Lower lobe of right lung (tissue), 2 donors: ENCODE data around the gene CCDC8. TPM values are rescaled to one million over a fixed set of nuclear protein-coding genes. Genes with fewer than 3 reads are reported as not detected.

ENCODE experiments used
- ATAC-seq, 2 donors: fragments of 200-7000 bp; cut with Tn5 transposase; one replicate each; pipeline ENCODE4 v1.9.1; 2020 to 2022; ENCODE audit warnings: mild to moderate bottlenecking in 2 of 2, moderate library complexity in 2 of 2
- DNase-seq: peaks from one replicate; pipeline ENCODE4 v3.0.0-alpha.2; 2020
- H3K27ac ChIP-seq: fragments of 200-600 bp; one replicate; pipeline ENCODE4 v1.8.0; 2022
- H3K27me3 ChIP-seq: fragments of 200-600 bp; one replicate; pipeline ENCODE4 v1.8.0; 2022; ENCODE audit warnings: low read depth
- H3K36me3 ChIP-seq: fragments of 200-600 bp; one replicate; pipeline ENCODE4 v1.8.0; 2022; ENCODE audit warnings: mild to moderate bottlenecking
- H3K4me1 ChIP-seq: fragments of 200-600 bp; one replicate; pipeline ENCODE4 v1.8.0; 2022
- H3K4me3 ChIP-seq: fragments of 200-600 bp; one replicate; pipeline ENCODE4 v1.8.0; 2022; ENCODE audit warnings: mild to moderate bottlenecking
- H3K9me3 ChIP-seq: fragments of 200-600 bp; one replicate; pipeline ENCODE4 v1.8.0; 2022
- CTCF ChIP-seq: fragments of 200-600 bp; IDR thresholded peaks from one replicate; pipeline ENCODE4 v1.8.0; 2022; ENCODE audit warnings: antibody characterized with exemption, mild to moderate bottlenecking
- intact Hi-C: fragments of 100-400 bp; cut with DNase I; formaldehyde crosslinking; loops from one replicate; pipeline ENCODE4 v1.11.0; 2022
- total RNA-seq: library from RNA; stranded (reverse); fragmentation: NEBNext Ultra II Directional; extraction: Animal tissue kit (Norgen Biotek cat#: 25700); gene quantifications from one replicate; pipeline ENCODE4 v1.2.1, GENCODE V29; 2021
- donor health status: DM: no; HTN: yes; CAD: no; lungs with severe emphysema.

CCDC8 gene
- total RNA-seq, 1 donor from 2014 or later: 9.1 TPM

DNA sequence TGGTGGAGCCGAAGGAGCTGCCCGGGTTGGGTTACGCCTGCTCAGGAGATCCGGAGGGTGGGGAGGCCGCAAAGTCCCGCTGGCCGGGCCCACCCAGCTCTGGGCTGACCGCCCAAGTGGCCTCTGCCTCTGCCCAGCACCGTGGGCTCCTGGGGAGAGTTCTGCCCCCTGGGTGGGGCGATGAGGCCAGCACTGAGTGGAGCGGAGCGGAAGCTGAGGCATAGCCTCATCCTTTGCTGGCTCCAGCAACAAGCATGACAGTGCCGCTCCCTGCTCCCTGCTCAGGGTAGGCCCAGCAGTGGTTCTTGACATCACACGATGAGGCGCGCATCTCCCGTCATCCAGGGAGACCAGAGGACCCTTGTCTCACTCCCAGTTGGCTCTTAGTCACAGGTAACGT, 22.5 kb downstream of the CCDC8 start:
- no peaks in the 10 kb centered on the region for H3K27me3 ChIP-seq
- H3K27ac ChIP-seq: no peak overlapping the region
- no peaks in the 10 kb centered on the region for H3K9me3 ChIP-seq
- ATAC-seq (peak in 1 of 2 donors; percentile 4), DNase-seq (peak; percentile 39)
- H3K4me1 ChIP-seq: peaks cover 18% of the 10 kb centered on the region
- peaks cover 65% of the 10 kb centered on the region for H3K36me3 ChIP-seq
- intact Hi-C loops: no loop called here
- no peak for TF ChIP-seq CTCF
- no peak overlapping the region for H3K4me3 ChIP-seq

GRCh38 chr19:46390121-46390858, 23.1 kb downstream of the CCDC8 start:
- Histone ChIP-seq H3K36me3 (peaks cover 69% of the 10 kb centered on the region), H3K27ac (no peak overlapping the region), H3K9me3 (no peaks in the 10 kb centered on the region), H3K4me1 (peaks cover 18% of the 10 kb centered on the region), H3K4me3 (no peak overlapping the region), H3K27me3 (no peaks in the 10 kb centered on the region)
- DNase-seq (peak; percentile 30), ATAC-seq (no peak)
- no peak for TF ChIP-seq CTCF
- intact Hi-C loops: no loop called here

GRCh38 chr19:46388311-46389095, 24.9 kb downstream of the CCDC8 start:
- H3K36me3 ChIP-seq: peaks cover 87% of the 10 kb centered on the region
- intact Hi-C loops: no loop called here
- no peak overlapping the region for H3K27ac ChIP-seq
- DNase-seq (peak; percentile 30), ATAC-seq (no peak)
- no peak overlapping the region for H3K4me3 ChIP-seq
- H3K9me3 ChIP-seq: no peaks in the 10 kb centered on the region
- TF ChIP-seq CTCF: no peak
- peaks cover 18% of the 10 kb centered on the region for H3K4me1 ChIP-seq
- H3K27me3 ChIP-seq: no peaks in the 10 kb centered on the region

DNA sequence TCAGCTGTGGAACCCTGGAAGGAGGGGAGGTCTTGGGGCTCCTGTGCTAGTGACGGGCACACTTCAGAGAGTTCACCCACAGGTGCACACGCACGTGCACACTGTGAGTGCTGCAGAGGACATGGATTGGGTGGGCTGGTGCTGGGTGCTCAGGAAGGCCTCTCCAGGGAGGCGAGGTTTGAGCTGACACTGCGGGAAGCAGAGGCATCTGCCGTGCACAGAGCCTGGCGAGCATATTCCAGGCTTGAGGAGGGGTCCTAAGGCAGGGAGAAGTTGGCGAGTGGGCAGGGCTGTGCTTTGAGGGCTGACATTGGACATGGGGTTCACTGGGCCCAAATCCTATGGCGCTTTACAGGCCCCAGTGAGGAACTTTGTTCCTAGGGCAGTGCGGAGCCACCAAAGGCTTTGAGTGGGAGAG, 25.6 kb downstream of the CCDC8 start:
- no peak for TF ChIP-seq CTCF
- peaks cover 12% of the 10 kb centered on the region for H3K4me1 ChIP-seq
- no peaks in the 10 kb centered on the region for H3K9me3 ChIP-seq
- no peak overlapping the region for H3K27ac ChIP-seq
- no peak overlapping the region for H3K4me3 ChIP-seq
- H3K36me3 ChIP-seq: peaks cover 88% of the 10 kb centered on the region
- ATAC-seq (no peak), DNase-seq (peak; percentile 16)
- intact Hi-C loops: no loop called here
- no peaks in the 10 kb centered on the region for H3K27me3 ChIP-seq

DNA sequence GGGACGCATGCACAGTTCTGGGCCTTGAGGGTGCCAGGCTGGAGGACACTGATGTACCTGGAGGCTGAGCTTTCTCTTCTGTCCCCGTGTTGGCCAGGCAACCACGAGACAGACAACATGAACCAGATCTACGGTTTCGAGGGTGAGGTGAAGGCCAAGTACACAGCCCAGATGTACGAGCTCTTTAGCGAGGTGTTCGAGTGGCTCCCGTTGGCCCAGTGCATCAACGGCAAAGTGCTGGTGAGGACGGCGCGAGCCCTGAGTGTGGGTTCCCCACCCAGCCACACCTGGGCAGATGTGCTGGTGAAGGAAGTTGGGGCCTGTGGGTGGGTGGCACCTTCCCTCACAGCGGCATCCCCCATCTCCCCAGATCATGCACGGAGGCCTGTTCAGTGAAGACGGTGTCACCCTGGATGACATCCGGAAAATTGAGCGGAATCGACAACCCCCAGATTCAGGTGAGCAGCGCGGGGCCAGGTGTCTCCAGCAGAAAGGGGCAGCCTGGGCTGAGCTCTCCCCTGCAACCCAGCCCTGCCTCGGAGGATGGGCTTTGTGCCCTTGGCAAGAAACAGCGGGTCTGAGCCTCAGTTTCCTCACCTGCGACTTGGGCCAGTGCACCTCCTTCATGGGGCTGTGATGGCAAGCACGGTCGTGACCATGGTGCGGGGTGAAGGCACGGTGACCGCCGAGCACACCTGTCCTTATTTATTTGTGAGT, 26.2 kb downstream of the CCDC8 start:
- no peak for TF ChIP-seq CTCF
- no peaks in the 10 kb centered on the region for H3K27me3 ChIP-seq
- peak; percentile 33 for DNase-seq
- intact Hi-C loops: no loop called here
- H3K4me3 ChIP-seq: no peak overlapping the region
- peaks cover 94% of the 10 kb centered on the region for H3K36me3 ChIP-seq
- H3K9me3 ChIP-seq: no peaks in the 10 kb centered on the region
- peaks cover 7% of the 10 kb centered on the region for H3K4me1 ChIP-seq
- no peak overlapping the region for H3K27ac ChIP-seq
- ATAC-seq: no peak
